Measurements from ENCODE around the gene PIGL. TPM values are rescaled to one million over a fixed set of nuclear protein-coding genes. Genes with fewer than 3 reads are reported as not detected.

Gene PIGL
- total RNA-seq, 4 donors from 2014 or later, result 42.4 to 87.6 (median 66.1) TPM

- H3K9me3 ChIP-seq, result no peaks in the 10 kb centered on the region
- no peaks in the 10 kb centered on the region for H3K27me3 ChIP-seq
- DNase-seq (ENCODE audit: low spot score in 2 of 2), result no peak
- H3K27ac ChIP-seq, result no peak overlapping the region
- WGBS, 2 donors, result 79 to 90% methylated on average over 1 of the region's 1 CpG
- no peak overlapping the region for H3K4me3 ChIP-seq
- TF ChIP-seq CTCF (IDR thresholded peaks at IDR 0.05) (no peak), POLR2A (IDR thresholded peaks at IDR 0.05) (no peak), EP300 (IDR thresholded peaks at IDR 0.05) (no peak)
- H3K36me3 ChIP-seq, result peaks cover 0 to 33% (median 0%) of the 10 kb centered on the region in 3 donors
- no peaks in the 10 kb centered on the region for H3K4me1 ChIP-seq
Measured at GRCh38 chr17:16298140-16298662, 81.2 kb downstream of the PIGL start.

GRCh38 chr17:16300554-16300953 lies 83.5 kb downstream of the PIGL start:
- DNase-seq (ENCODE audit: low spot score in 2 of 2), result no peak
- H3K27ac ChIP-seq, result no peak overlapping the region
- TF ChIP-seq EP300 (IDR thresholded peaks at IDR 0.05), result no peak
- no peak for TF ChIP-seq POLR2A (IDR thresholded peaks at IDR 0.05)
- TF ChIP-seq CTCF (IDR thresholded peaks at IDR 0.05), result no peak
- H3K4me1 ChIP-seq, result no peaks in the 10 kb centered on the region
- peaks cover 0 to 44% (median 0%) of the 10 kb centered on the region in 3 donors for H3K36me3 ChIP-seq
- WGBS, 2 donors, result 85 to 86% methylated on average over 3 of the region's 3 CpGs
- H3K9me3 ChIP-seq, result no peaks in the 10 kb centered on the region
- no peak overlapping the region for H3K4me3 ChIP-seq
- no peaks in the 10 kb centered on the region for H3K27me3 ChIP-seq

- Histone ChIP-seq H3K36me3 (peaks cover 0 to 55% (median 0%) of the 10 kb centered on the region in 3 donors), H3K4me1 (no peaks in the 10 kb centered on the region), H3K27me3 (no peaks in the 10 kb centered on the region), H3K27ac (no peak overlapping the region), H3K4me3 (no peak overlapping the region), H3K9me3 (no peaks in the 10 kb centered on the region)
- no peak for DNase-seq (ENCODE audit: low spot score in 2 of 2)
- 94% methylated on average over 13 of the region's 13 CpGs for WGBS, 2 donors
- TF ChIP-seq CTCF (IDR thresholded peaks at IDR 0.05) (no peak), POLR2A (IDR thresholded peaks at IDR 0.05) (no peak), EP300 (IDR thresholded peaks at IDR 0.05) (no peak)
Measured at GRCh38 chr17:16301963-16302855, 85.2 kb downstream of the PIGL start.

- no peak for DNase-seq (ENCODE audit: low spot score in 2 of 2)
- WGBS, 2 donors, result 78 to 79% methylated on average over 4 of the region's 4 CpGs
- H3K36me3 ChIP-seq, result peaks cover 0 to 59% (median 0%) of the 10 kb centered on the region in 3 donors
Measured at GRCh38 chr17:16302856-16303255, 85.8 kb downstream of the PIGL start.

More at GRCh38 chr17:16302856-16303255, 85.8 kb downstream of the PIGL start:
- no peaks in the 10 kb centered on the region for H3K9me3 ChIP-seq
- H3K27ac ChIP-seq, result no peak overlapping the region
- H3K27me3 ChIP-seq, result no peaks in the 10 kb centered on the region
- no peak for TF ChIP-seq CTCF (IDR thresholded peaks at IDR 0.05)
- TF ChIP-seq EP300 (IDR thresholded peaks at IDR 0.05), result no peak
- H3K4me1 ChIP-seq, result no peaks in the 10 kb centered on the region
- no peak overlapping the region for H3K4me3 ChIP-seq

Measured in tibial nerve (tissue), 4 donors.